ENCODE results near the gene MLLT3. TPM values are rescaled to one million over a fixed set of nuclear protein-coding genes. Genes with fewer than 3 reads are reported as not detected.

The MLLT3 gene
- total RNA-seq (2021) = 24.2 and 28.5 TPM in 2 replicates
- Bru-seq, nascent RNA = percentile 85 among the genes with signal in this experiment
- BruChase-seq, experiment 1, labeled RNA remaining after a 2-hour chase = percentile 75 among the genes with signal in this experiment
- percentile 67 among the genes with signal in this experiment for BruChase-seq, experiment 2, labeled RNA remaining after a 6-hour chase
- long read RNA-seq, full-length matches to known transcripts = 16 of 25 reads
- long read RNA-seq, partial matches to known transcripts = 6 of 25 reads
- long read RNA-seq, other reads (novel, unspliced or antisense) = 3 of 25 reads

DNA sequence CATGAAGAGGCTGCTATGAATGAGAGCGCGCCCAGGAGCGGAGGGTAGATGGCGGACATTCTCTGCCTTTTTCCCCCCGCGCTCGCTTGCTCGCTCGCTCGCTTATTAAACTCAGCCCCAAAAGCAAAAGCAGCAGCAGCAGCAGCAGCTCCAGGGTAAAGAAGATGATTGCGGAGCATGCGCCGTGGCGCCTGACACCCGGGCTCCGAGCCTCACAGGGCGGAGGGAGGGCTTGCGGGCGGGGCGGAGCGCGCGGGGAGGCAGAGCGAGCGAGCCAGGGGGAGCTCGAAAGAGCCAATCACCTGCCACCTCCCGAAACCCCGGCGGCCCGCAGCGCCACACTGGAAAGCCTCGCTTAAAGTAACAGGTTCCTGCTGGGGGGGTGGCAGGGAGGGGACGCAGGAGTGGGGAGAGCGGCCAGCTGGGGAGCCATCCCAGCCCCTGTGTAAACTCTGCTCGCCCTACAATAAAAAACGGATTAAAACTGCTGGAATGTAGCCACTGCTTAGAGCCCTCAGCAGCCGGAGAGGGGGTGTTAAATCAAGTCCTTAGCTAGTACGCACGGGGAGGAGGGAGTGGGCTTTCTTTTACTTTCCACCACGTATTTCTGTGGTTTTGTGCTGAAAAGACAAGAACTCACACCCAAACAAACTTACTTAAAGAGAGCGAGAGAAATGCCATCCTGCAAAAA lies at the start of gene MLLT3:
Gene MLLT3 (minus strand): TSS at position 170 of the 691 bp plus-strand sequence.
- BruUV-seq (replicated peaks) = no TSS peak
- peaks cover 27% of the 10 kb centered on the region for H3K4me1 ChIP-seq (ENCODE audit: insufficient read depth, low read length, poor library complexity, severe bottlenecking)
- H3K27ac ChIP-seq (ENCODE audit: low read depth, low read length, poor library complexity, severe bottlenecking) = peak within 1 kb of the TSS; percentile 87
- H3K4me3 ChIP-seq (ENCODE audit: low read depth, low read length, poor library complexity, severe bottlenecking) = peak within 1 kb of the TSS; percentile 74
- no peaks in the 10 kb centered on the region for H3K27me3 ChIP-seq (replicated peaks; ENCODE audit: insufficient read depth, low read depth, low read length, poor library complexity)
- peak; percentile 95 for DNase-seq (ENCODE audit: low spot score)
- TF ChIP-seq EZH2 (IDR thresholded peaks at IDR 0.05; ENCODE audit: borderline replicate concordance, low read depth, low read length, poor library complexity, severe bottlenecking) = no peak
- no peak for TF ChIP-seq CTCF (conservative IDR thresholded peaks at IDR 0.05; ENCODE audit: low read depth, low read length)
- POLR2A ChIA-PET (ENCODE audit: low non-redundant PET) = interaction anchor here (1.1 kb wide), 1 partner anchor 61 kb away, joined by 3 read pairs; the partner anchor contains the start of gene FOCAD
- no peaks in the 10 kb centered on the region for H3K9me3 ChIP-seq (ENCODE audit: low read depth, low read length, poor library complexity, severe bottlenecking)
- H3K36me3 ChIP-seq (ENCODE audit: insufficient read depth, low read length, poor library complexity, severe bottlenecking) = no peaks in the 10 kb centered on the region
- CTCF ChIA-PET = interaction anchor here (0.6 to 1.2 kb wide), 3 partner anchors 268 to 489 kb away, joined by 3 to 10 read pairs (median 7); no protein-coding TSS in a partner anchor
- intact Hi-C loops (cut with micrococcal nuclease; ENCODE audit: unreplicated experiment) = loop anchor here (1.0 to 10.0 kb wide), 3 partner anchors 92 to 695 kb away; no protein-coding TSS in a partner anchor

- no peaks in the 10 kb centered on the region for H3K36me3 ChIP-seq (ENCODE audit: insufficient read depth, low read length, poor library complexity, severe bottlenecking)
- no peak overlapping the region for H3K27ac ChIP-seq (ENCODE audit: low read depth, low read length, poor library complexity, severe bottlenecking)
- no peaks in the 10 kb centered on the region for H3K4me1 ChIP-seq (ENCODE audit: insufficient read depth, low read length, poor library complexity, severe bottlenecking)
- intact Hi-C loops (cut with micrococcal nuclease; ENCODE audit: unreplicated experiment) = no loop called here
- ChIA-PET CTCF (interaction anchor here (0.6 kb wide), 1 partner anchor 379 kb away, joined by 4 read pairs; no protein-coding TSS in a partner anchor), POLR2A (ENCODE audit: low non-redundant PET) (interaction anchor here (0.6 kb wide), 1 partner anchor 26 kb away, joined by 5 read pairs; no protein-coding TSS in a partner anchor)
- no peak overlapping the region for H3K4me3 ChIP-seq (ENCODE audit: low read depth, low read length, poor library complexity, severe bottlenecking)
- BruUV-seq (replicated peaks) = no TSS peak
- TF ChIP-seq CTCF (conservative IDR thresholded peaks at IDR 0.05; ENCODE audit: low read depth, low read length) (no peak), EZH2 (IDR thresholded peaks at IDR 0.05; ENCODE audit: borderline replicate concordance, low read depth, low read length, poor library complexity, severe bottlenecking) (no peak)
- no peaks in the 10 kb centered on the region for H3K27me3 ChIP-seq (replicated peaks; ENCODE audit: insufficient read depth, low read depth, low read length, poor library complexity)
- no peaks in the 10 kb centered on the region for H3K9me3 ChIP-seq (ENCODE audit: low read depth, low read length, poor library complexity, severe bottlenecking)
- DNase-seq (ENCODE audit: low spot score) = no peak
Measured at GRCh38 chr9:20671635-20672034, 49.3 kb upstream of the MLLT3 start.

DNA sequence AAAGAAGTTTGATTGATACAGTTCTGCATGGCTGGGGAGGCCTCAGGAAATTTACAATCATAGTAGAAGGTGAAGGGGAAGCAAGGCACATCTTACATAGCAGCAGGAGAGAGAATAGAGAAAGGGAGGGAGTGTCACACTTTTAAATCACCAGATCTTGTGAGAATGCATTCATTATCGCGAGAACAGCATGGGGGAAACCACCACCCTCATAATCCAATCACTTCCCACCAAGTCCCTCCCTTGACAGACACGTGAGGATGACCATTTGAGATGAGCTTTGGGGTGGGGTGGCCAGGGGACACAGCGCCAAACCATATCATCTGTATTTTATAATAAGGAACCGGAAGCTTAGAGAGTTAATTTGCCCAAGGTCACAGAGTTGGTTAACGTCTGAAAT lies 48.1 kb upstream of the MLLT3 start:
- no peaks in the 10 kb centered on the region for H3K36me3 ChIP-seq (ENCODE audit: insufficient read depth, low read length, poor library complexity, severe bottlenecking)
- H3K9me3 ChIP-seq (ENCODE audit: low read depth, low read length, poor library complexity, severe bottlenecking) = no peaks in the 10 kb centered on the region
- intact Hi-C loops (cut with micrococcal nuclease; ENCODE audit: unreplicated experiment) = no loop called here
- TF ChIP-seq EZH2 (IDR thresholded peaks at IDR 0.05; ENCODE audit: borderline replicate concordance, low read depth, low read length, poor library complexity, severe bottlenecking) (no peak), CTCF (conservative IDR thresholded peaks at IDR 0.05; ENCODE audit: low read depth, low read length) (no peak)
- no TSS peak for BruUV-seq (replicated peaks)
- H3K4me3 ChIP-seq (ENCODE audit: low read depth, low read length, poor library complexity, severe bottlenecking) = no peak overlapping the region
- no peaks in the 10 kb centered on the region for H3K27me3 ChIP-seq (replicated peaks; ENCODE audit: insufficient read depth, low read depth, low read length, poor library complexity)
- CTCF ChIA-PET = no interaction called here
- POLR2A ChIA-PET (ENCODE audit: low non-redundant PET) = no interaction called here
- no peak overlapping the region for H3K27ac ChIP-seq (ENCODE audit: low read depth, low read length, poor library complexity, severe bottlenecking)
- peaks cover under 1% of the 10 kb centered on the region for H3K4me1 ChIP-seq (ENCODE audit: insufficient read depth, low read length, poor library complexity, severe bottlenecking)
- DNase-seq (ENCODE audit: low spot score) = no peak
